ENCODE data around the gene AKAP1.

- TF ChIP-seq GATA2 (IDR thresholded peaks at IDR 0.05; ENCODE audit: low read depth, low read length) (no peak), GATA3 (IDR thresholded peaks at IDR 0.05; ENCODE audit: low read depth, low read length) (no peak)
Measured at GRCh38 chr17:57084802-57085447, at the start of gene AKAP1.
